Gastroesophageal sphincter (tissue), 4 donors: ENCODE measurements around the gene CTNNBL1. TPM values are rescaled to one million over a fixed set of nuclear protein-coding genes. Genes with fewer than 3 reads are reported as not detected.
A peak's percentile ranks its signal among the peaks of the same experiment; 100 is the strongest.

Experiments
- ATAC-seq: fragments of 150-250 bp; one replicate; pipeline ENCODE4 v1.9.1; 2016; ENCODE audit warnings: mild to moderate bottlenecking, moderate library complexity
- H3K27ac ChIP-seq, 4 donors: fragments of 200-600 bp; sonication (generic) in 3 of 4; 1 replicate in 3 of 4; 2 replicates in 1 of 4; pipeline ENCODE4 v1.5.1; 2016 to 2019
- H3K27me3 ChIP-seq: fragments of 200-600 bp; sonication (generic); one replicate; pipeline ENCODE4 v1.5.1; 2019
- H3K36me3 ChIP-seq, 2 donors: fragments of 200-600 bp; sonication (generic); one replicate each; pipeline ENCODE4 v1.5.1; 2019; ENCODE audit warnings: control low read depth in 1 of 2
- H3K4me1 ChIP-seq, 3 donors: fragments of 200-600 bp; sonication (generic); 1 replicate in 2 of 3; 2 replicates in 1 of 3; pipeline ENCODE4 v1.5.1; 2016 to 2019; ENCODE audit warnings: control low read depth in 2 of 3
- H3K4me3 ChIP-seq, 2 donors: fragments of 200-600 bp; sonication (generic); one replicate each; pipeline ENCODE4 v1.5.1; 2019; ENCODE audit warnings: mild to moderate bottlenecking in 1 of 2, moderate library complexity in 1 of 2
- H3K9me3 ChIP-seq, 3 donors: fragments of 200-600 bp; sonication (generic); one replicate each; pipeline ENCODE4 v1.5.1; 2017 to 2019; ENCODE audit warnings: control low read depth in 2 of 3
- EP300 ChIP-seq: sonication (generic); formaldehyde crosslinking; IDR thresholded peaks from one replicate; pipeline ENCODE4 v1.6.1; 2017; ENCODE audit warnings: antibody characterized with exemption, mild to moderate bottlenecking
- POLR2A ChIP-seq, 2 donors: fragments of 450-650 bp; IDR thresholded peaks; one replicate each; pipeline ENCODE4 v1.6.1; 2017; ENCODE audit warnings: antibody characterized with exemption in 2 of 2, mild to moderate bottlenecking in 2 of 2, moderate library complexity in 1 of 2
- POLR2AphosphoS5 ChIP-seq: sonication (generic); formaldehyde crosslinking; IDR thresholded peaks from one replicate; pipeline ENCODE4 v1.6.1; 2017; ENCODE audit warnings: antibody characterized with exemption
- WGBS, 2 donors: methylation state at CpG; one replicate each; pipeline ENCODE4 v1.1.5; 2018; ENCODE audit warnings: low coverage in 1 of 2; 5-methylcytosine and 5-hydroxymethylcytosine counted together
- total RNA-seq, 4 donors: library from RNA; depleted of rRNA; stranded (reverse); fragments of >200 nt; gene quantifications; one replicate each; pipeline ENCODE4 v1.1.0, GENCODE V29; 2016
- TF ChIP-seq, protein P1 (sequence below), 4 experiments: fragments of 200-600 bp in 2 of 4; fragments of 450-650 bp in 2 of 4; sonication (generic) in 1 of 4; IDR thresholded peaks; one replicate each; pipeline ENCODE4 v1.5.1; 2017 to 2019; ENCODE audit warnings: antibody characterized with exemption in 4 of 4, mild to moderate bottlenecking in 2 of 4, moderate library complexity in 2 of 4

The CTNNBL1 gene
- total RNA-seq, 4 donors from 2014 or later, result 43.8 to 58.4 (median 47.1) TPM

DNA sequence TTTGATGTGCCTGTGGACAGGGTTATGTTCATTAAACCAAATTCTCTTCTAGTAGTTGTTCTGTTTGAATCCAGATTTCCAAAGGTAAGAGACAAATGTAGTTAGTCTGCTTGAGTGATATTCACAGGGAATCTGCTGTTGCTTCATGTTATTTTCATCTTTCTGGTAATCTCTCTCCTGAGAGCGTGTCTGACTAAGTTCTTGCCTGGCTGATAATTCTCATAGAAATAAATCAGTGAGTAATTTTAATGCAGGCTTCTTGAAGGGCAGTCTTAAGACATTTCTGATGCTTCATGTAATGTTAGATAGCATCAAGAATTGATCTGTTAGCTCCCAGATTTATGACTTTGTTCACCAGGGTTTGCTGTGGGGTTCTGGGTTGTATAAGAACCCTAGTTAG, 54.2 kb downstream of the CTNNBL1 start:
- Histone ChIP-seq H3K4me3 (no peak overlapping the region), H3K36me3 (peaks cover 0 to 64% of the 10 kb centered on the region in 2 donors), H3K9me3 (no peaks in the 10 kb centered on the region), H3K27ac (no peak overlapping the region), H3K4me1 (peaks cover 0 to 5% (median 0%) of the 10 kb centered on the region in 3 donors), H3K27me3 (no peaks in the 10 kb centered on the region)
- WGBS, 2 donors, result 91% methylated on average over 1 of the region's 1 CpG; no CpG with 5 or more reads in 1 of the 2 donors
- ATAC-seq, result no peak
- TF ChIP-seq POLR2AphosphoS5 (no peak), EP300 (no peak), POLR2A (IDR thresholded peaks at IDR 0.05) (no peak)
- TF ChIP-seq, protein P1, sequence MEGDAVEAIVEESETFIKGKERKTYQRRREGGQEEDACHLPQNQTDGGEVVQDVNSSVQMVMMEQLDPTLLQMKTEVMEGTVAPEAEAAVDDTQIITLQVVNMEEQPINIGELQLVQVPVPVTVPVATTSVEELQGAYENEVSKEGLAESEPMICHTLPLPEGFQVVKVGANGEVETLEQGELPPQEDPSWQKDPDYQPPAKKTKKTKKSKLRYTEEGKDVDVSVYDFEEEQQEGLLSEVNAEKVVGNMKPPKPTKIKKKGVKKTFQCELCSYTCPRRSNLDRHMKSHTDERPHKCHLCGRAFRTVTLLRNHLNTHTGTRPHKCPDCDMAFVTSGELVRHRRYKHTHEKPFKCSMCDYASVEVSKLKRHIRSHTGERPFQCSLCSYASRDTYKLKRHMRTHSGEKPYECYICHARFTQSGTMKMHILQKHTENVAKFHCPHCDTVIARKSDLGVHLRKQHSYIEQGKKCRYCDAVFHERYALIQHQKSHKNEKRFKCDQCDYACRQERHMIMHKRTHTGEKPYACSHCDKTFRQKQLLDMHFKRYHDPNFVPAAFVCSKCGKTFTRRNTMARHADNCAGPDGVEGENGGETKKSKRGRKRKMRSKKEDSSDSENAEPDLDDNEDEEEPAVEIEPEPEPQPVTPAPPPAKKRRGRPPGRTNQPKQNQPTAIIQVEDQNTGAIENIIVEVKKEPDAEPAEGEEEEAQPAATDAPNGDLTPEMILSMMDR (IDR thresholded peaks at IDR 0.05), result no peak

DNA sequence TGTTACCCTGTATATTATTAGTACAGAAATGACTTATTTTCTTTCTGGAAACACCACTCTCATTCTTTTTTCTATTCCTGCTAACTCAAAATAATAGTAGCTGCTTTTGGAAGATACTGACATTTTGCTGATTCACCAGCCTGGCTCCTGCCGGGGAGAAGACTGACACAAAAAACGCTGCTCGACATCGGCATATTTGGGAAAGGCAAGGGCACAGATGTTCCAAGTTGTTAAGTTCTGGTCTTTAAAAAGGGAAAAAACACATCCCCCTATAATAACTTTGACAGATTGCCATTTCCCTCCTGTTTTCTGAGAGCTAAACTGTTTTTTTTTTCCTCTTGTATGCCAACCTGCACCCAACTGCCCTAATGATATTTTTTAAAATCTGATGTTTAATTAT, 55.4 kb downstream of the CTNNBL1 start:
- TF ChIP-seq EP300, result no peak
- TF ChIP-seq, protein P1 (IDR thresholded peaks at IDR 0.05), result no peak
- TF ChIP-seq POLR2A (IDR thresholded peaks at IDR 0.05), result no peak
- no peak for TF ChIP-seq POLR2AphosphoS5

GRCh38 chr20:37749620-37750403, 56.0 kb downstream of the CTNNBL1 start:
- Histone ChIP-seq H3K27ac (peak overlapping the region in 2 of 4 donors; percentile 9 to 26), H3K27me3 (no peaks in the 10 kb centered on the region), H3K36me3 (peaks cover 0 to 59% of the 10 kb centered on the region in 2 donors), H3K4me3 (no peak overlapping the region), H3K9me3 (no peaks in the 10 kb centered on the region), H3K4me1 (peaks cover 0 to 5% (median 0%) of the 10 kb centered on the region in 3 donors)
- TF ChIP-seq, protein P1 (IDR thresholded peaks at IDR 0.05), result no peak
- no peak for TF ChIP-seq POLR2AphosphoS5
- TF ChIP-seq POLR2A (IDR thresholded peaks at IDR 0.05), result no peak
- no peak for TF ChIP-seq EP300
- WGBS, 2 donors, result 43 to 60% methylated on average over 4 of the region's 8 CpGs
- ATAC-seq, result no peak

More for the DNA sequence above, 55.4 kb downstream of the CTNNBL1 start:
- no peak overlapping the region for H3K4me3 ChIP-seq
- H3K36me3 ChIP-seq, result peaks cover 0 to 64% of the 10 kb centered on the region in 2 donors
- peak overlapping the region in 3 of 4 donors; percentile 3 to 23 (median 17) for H3K27ac ChIP-seq
- H3K27me3 ChIP-seq, result no peaks in the 10 kb centered on the region
- ATAC-seq, result no peak
- no peaks in the 10 kb centered on the region for H3K9me3 ChIP-seq
- peaks cover 0 to 5% (median 0%) of the 10 kb centered on the region in 3 donors for H3K4me1 ChIP-seq
- 63 to 73% methylated on average over 2 to 4 of the region's 4 CpGs for WGBS, 2 donors

- Histone ChIP-seq H3K27ac (no peak overlapping the region), H3K4me1 (no peaks in the 10 kb centered on the region), H3K9me3 (no peaks in the 10 kb centered on the region), H3K27me3 (no peaks in the 10 kb centered on the region), H3K4me3 (no peak overlapping the region), H3K36me3 (peaks cover 3 to 52% of the 10 kb centered on the region in 2 donors)
- TF ChIP-seq EP300 (no peak), POLR2AphosphoS5 (no peak), POLR2A (IDR thresholded peaks at IDR 0.05) (no peak)
- TF ChIP-seq, protein P1 (IDR thresholded peaks at IDR 0.05), result peak in 1 of 4 experiments; percentile 28
- 46 to 74% methylated on average over 3 of the region's 3 CpGs for WGBS, 2 donors
- no peak for ATAC-seq
These were observed 61.8 kb downstream of the CTNNBL1 start for GRCh38 chr20:37755665-37756064.

GRCh38 chr20:37756234-37756633, 62.4 kb downstream of the CTNNBL1 start:
- Histone ChIP-seq H3K36me3 (peaks cover 3 to 49% of the 10 kb centered on the region in 2 donors), H3K27me3 (no peaks in the 10 kb centered on the region), H3K4me3 (no peak overlapping the region), H3K27ac (no peak overlapping the region), H3K4me1 (no peaks in the 10 kb centered on the region), H3K9me3 (no peaks in the 10 kb centered on the region)
- no peak for ATAC-seq
- TF ChIP-seq POLR2AphosphoS5 (no peak), POLR2A (IDR thresholded peaks at IDR 0.05) (no peak), EP300 (no peak)
- TF ChIP-seq, protein P1 (IDR thresholded peaks at IDR 0.05), result no peak
- 78 to 85% methylated on average over 2 of the region's 2 CpGs for WGBS, 2 donors
